B cell (primary cell): ENCODE results near the gene CAMK2B.

Experiments used
- EZH2 ChIP-seq: IDR thresholded peaks from 2 replicates; pipeline ENCODE4 v1.6.1; 2012; ENCODE audit warnings: borderline replicate concordance, low read depth, mild to moderate bottlenecking, moderate library complexity, low read length; ENCODE audit not compliant: insufficient read depth, poor library complexity, severe bottlenecking
- TF ChIP-seq, protein P1 (sequence below): fragments of 200-600 bp; IDR thresholded peaks from one replicate; pipeline ENCODE4 v1.8.0; 2022; ENCODE audit warnings: antibody characterized with exemption, mild to moderate bottlenecking

GRCh38 chr7:44221231-44221791 is 104.1 kb downstream of the CAMK2B start:
- TF ChIP-seq, protein P1, sequence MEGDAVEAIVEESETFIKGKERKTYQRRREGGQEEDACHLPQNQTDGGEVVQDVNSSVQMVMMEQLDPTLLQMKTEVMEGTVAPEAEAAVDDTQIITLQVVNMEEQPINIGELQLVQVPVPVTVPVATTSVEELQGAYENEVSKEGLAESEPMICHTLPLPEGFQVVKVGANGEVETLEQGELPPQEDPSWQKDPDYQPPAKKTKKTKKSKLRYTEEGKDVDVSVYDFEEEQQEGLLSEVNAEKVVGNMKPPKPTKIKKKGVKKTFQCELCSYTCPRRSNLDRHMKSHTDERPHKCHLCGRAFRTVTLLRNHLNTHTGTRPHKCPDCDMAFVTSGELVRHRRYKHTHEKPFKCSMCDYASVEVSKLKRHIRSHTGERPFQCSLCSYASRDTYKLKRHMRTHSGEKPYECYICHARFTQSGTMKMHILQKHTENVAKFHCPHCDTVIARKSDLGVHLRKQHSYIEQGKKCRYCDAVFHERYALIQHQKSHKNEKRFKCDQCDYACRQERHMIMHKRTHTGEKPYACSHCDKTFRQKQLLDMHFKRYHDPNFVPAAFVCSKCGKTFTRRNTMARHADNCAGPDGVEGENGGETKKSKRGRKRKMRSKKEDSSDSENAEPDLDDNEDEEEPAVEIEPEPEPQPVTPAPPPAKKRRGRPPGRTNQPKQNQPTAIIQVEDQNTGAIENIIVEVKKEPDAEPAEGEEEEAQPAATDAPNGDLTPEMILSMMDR: no peak
- no peak for TF ChIP-seq EZH2
